WERI-Rb-1 (cell line): ENCODE measurements around the gene SELE.

Source experiments
- DNase-seq: peaks from one replicate; pipeline ENCODE4 v3.0.0-alpha.2; 2020
- H3K27ac ChIP-seq: fragments of 250-450 bp; sonication (Bioruptor Pico); 2 replicates; pipeline ENCODE4 v1.5.1; 2020; ENCODE audit warnings: mild to moderate bottlenecking, moderate library complexity
- H3K27me3 ChIP-seq: fragments of 250-450 bp; sonication (Bioruptor Pico); 2 replicates; pipeline ENCODE4 v1.5.1; 2021; ENCODE audit warnings: mild to moderate bottlenecking, low read depth, moderate library complexity; ENCODE audit not compliant: insufficient read depth, severe bottlenecking
- H3K36me3 ChIP-seq: fragments of 250-450 bp; sonication (Bioruptor Pico); 2 replicates; pipeline ENCODE4 v1.5.1; 2020; ENCODE audit warnings: mild to moderate bottlenecking, moderate library complexity
- H3K4me3 ChIP-seq: 2 replicates; pipeline ENCODE4 v1.5.1; 2011; ENCODE audit warnings: low read depth, mild to moderate bottlenecking, control low read depth, low read length
- H3K9me3 ChIP-seq: fragments of 250-450 bp; sonication (Bioruptor Pico); 2 replicates; pipeline ENCODE4 v1.5.1; 2021; ENCODE audit warnings: mild to moderate bottlenecking, moderate library complexity; ENCODE audit not compliant: severe bottlenecking
- CTCF ChIP-seq: IDR thresholded peaks from 2 replicates; pipeline ENCODE4 v1.5.1; 2011; ENCODE audit warnings: low read depth, mild to moderate bottlenecking, control low read depth, inconsistent platforms, low read length

The SELE gene

GRCh38 chr1:169746550-169746949 lies 12.7 kb upstream of the SELE start:
- Histone ChIP-seq H3K9me3 (no peaks in the 10 kb centered on the region), H3K36me3 (no peaks in the 10 kb centered on the region), H3K27me3 (no peaks in the 10 kb centered on the region), H3K4me3 (no peak overlapping the region), H3K27ac (no peak overlapping the region)
- no peak for DNase-seq
- TF ChIP-seq CTCF: no peak

DNA sequence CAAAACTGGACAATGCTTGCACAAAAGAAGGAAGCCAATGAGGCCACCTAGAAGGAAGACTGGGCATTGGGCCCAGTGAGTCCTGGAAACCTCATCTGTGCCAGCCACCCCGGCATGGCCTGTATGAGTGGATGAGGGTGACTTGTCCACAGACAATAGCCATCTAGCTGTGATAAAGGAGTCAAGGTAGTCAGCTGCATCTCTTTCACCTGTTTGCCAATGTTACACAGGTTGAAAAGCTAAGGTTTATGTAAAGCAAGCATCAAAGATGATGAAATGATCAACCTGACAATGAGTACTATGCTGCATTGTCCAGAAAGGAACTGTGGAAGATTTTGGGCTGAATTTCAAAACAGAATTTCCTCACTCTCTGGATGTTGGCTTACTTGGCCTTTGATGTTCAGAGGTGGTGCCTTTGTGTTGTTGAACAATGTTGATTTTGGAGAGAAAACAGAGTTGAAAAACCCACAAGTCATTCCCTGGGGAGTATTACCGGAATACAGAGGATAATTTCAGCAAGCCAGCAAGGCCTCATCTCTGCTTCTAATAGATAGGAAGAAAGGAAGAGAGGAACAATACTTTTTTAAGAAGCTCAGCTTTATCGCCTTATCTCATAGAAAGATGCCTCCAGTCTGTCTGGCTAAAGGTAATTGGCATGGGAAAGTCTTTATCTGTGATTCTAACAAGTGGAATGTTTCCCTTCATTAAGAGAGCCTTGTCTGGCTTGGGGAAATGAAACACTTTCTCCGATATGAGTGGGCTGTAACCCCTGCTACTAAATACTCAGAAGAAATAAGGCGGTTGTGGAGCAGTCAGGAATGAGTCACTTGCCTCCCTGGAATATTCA lies 11.4 kb upstream of the SELE start:
- Histone ChIP-seq H3K9me3 (no peaks in the 10 kb centered on the region), H3K27ac (no peak overlapping the region), H3K36me3 (no peaks in the 10 kb centered on the region), H3K4me3 (no peak overlapping the region), H3K27me3 (peaks cover 5% of the 10 kb centered on the region)
- no peak for TF ChIP-seq CTCF
- DNase-seq: no peak

- no peaks in the 10 kb centered on the region for H3K36me3 ChIP-seq
- no peaks in the 10 kb centered on the region for H3K9me3 ChIP-seq
- H3K27me3 ChIP-seq: peaks cover 7% of the 10 kb centered on the region
- no peak overlapping the region for H3K27ac ChIP-seq
- no peak overlapping the region for H3K4me3 ChIP-seq
- DNase-seq: no peak
- no peak for TF ChIP-seq CTCF
Observed at GRCh38 chr1:169741666-169742394, 8.0 kb upstream of the SELE start.

DNA sequence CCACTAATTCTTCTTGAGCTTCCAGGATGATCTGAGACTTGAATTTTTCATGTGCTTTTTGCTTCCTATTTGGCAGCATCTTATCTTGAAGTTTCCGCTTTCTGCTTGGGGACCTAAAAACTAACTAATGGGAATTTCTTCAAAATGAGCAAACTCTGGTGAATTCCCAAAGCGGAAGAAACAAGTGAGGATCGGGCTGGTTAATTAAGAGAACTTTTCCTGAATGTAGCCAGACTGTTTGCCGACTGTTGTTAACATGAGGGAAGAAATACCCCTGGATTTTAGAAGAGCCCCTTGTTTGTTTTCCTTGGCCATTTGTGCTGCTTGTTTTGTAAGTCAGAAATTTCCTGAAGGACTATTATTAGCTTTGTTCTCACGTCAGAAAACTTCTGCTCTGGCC lies 6.1 kb upstream of the SELE start:
- Histone ChIP-seq H3K27ac (no peak overlapping the region), H3K4me3 (no peak overlapping the region), H3K27me3 (peaks cover 7% of the 10 kb centered on the region), H3K36me3 (no peaks in the 10 kb centered on the region), H3K9me3 (no peaks in the 10 kb centered on the region)
- TF ChIP-seq CTCF: no peak
- DNase-seq: no peak

DNA sequence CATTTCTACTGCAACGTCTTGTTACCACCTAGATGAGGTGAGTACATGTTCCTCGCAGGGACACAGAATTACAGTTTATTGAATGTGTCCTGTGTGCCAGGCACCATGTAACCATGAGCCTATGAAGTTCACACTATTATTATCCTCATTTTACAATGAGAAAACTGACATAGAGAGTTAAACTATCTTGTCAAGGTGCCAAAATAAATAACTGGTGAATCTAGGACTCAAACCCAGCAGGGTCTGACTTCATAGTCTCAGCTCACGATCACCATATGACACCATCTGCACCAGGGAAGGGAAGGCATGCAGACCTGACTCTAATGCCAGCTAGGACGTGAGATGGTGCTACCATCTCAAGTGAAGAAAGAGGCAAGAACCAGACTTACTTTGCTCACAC lies 2.4 kb downstream of the SELE start:
- no peak for DNase-seq
- no peak overlapping the region for H3K27ac ChIP-seq
- H3K27me3 ChIP-seq: no peaks in the 10 kb centered on the region
- no peaks in the 10 kb centered on the region for H3K9me3 ChIP-seq
- no peaks in the 10 kb centered on the region for H3K36me3 ChIP-seq
- H3K4me3 ChIP-seq: no peak overlapping the region
- TF ChIP-seq CTCF: no peak
